HG03575 (cell line): ENCODE results near the gene SLC45A3.

Source experiments
- ATAC-seq: cut with Tn5 transposase; IDR thresholded peaks from one replicate; pipeline ENCODE4 v1.9.1; 2021; ENCODE audit not compliant: unreplicated experiment, insufficient number of reproducible peaks, low FRiP score; ENCODE audit errors: extremely low read depth

SLC45A3 gene

DNA sequence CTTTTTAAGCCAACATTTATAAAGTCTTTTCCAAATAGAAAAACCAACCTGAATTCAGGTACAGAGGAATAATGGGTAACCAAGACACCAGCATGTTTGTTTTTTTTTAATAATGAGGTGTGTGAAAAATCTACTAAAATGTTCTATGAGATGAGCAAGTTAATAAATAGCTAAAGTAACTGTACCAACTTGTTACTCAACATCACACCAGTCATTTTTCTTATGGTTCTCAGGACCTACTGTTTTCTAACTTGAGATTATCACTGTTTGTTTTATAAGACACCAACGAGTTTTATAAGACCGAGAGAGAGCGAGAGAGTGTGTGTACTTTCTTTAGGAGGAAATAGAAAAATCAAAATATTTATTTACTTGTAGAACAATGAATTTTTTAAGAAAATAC lies 60.9 kb downstream of the SLC45A3 start:
- ATAC-seq = no peak

DNA sequence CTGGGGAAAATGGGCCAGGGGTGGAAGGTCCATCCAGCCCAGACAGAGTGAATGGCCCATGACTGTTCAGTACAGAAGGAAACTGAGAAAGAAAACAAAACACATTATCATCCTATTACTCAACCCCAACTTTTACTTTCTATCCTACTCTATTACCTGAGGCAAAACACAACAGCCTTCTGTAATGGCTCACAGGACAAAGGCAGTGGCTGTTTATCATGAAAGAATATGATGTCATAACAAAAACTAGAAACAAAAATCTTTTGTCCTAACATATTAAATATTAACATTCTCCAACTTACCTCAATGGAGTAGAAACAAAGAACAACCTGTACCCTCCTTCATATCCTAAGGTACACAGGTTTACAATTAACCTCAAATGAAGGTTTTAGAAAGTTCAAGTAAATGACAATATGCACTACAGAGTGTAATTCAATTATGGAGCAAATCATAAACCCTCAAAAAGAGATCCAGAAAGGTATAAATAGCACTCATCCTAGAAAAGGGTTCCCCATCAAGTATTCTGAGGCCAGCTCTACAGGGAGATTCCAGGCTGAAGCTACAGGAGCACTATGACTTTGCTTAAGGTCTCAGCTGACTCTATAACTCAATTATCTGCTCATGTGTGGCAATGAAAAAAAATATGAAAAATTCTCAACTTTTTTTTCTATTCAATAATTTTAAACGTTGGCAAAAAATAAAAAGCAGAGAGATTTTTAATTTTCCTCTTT lies 63.6 kb downstream of the SLC45A3 start:
- no peak for ATAC-seq

DNA sequence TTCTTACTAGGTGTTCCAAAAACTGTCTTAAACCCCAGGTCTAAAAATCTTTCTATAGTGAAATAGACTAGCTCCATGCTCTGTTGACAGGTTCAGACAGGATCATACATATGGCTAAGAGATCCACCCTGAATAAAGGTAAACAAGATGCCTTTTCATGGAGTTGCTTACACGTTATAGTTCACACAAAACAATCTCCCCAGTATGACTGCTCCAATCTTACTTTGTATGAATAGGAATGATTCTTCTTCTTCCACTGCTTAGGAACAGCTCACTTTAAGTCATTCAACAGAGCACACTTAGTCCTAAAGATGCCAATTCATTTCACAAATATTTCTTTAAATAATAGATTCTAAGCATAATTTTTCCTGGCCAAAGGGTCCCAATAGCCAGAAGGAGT lies 64.5 kb downstream of the SLC45A3 start:
- no peak for ATAC-seq

DNA sequence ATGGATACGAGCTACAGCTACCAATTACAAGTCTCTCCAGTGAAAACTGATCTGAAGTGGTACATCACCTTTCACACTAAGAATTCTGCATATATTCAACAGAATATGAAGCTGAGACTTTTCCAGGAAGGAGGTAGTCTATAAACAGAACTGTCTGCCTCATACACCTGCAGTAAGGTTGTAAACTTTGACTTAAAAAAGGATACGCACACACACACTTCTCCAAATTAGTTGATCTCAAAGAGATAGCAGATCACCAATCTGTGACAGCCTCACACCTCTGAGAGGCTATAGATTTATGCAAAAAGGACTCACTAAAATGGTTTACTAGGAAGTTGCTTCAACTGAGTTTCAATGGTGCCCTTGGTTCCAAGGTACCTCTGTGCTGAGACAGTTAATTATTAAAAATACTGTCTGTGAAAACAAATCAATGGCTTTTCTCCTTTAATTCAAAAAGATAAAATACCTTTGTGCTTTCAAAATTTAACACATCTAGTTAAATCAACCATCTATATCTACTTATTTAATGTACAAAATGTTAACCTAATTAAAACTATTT lies 66.4 kb downstream of the SLC45A3 start:
- no peak for ATAC-seq

DNA sequence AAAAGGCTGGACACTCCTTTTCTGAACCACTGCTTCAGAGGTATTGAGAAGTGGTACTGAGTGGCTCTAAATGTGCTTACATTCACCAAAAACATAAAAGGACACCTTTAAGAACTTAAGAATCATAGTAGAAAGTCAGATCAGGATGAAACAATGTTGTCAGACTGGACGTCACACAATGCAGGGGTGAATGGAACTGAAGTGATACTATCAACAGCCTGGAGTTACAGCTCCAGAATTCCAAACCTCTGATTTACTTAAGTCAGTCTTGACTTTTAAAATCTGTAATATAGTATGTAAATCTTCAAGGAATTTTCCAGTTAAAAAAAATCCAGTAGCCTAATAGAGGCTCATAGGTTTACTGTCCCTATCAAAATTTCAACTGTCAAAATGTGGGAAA lies 67.8 kb downstream of the SLC45A3 start:
- no peak for ATAC-seq

DNA sequence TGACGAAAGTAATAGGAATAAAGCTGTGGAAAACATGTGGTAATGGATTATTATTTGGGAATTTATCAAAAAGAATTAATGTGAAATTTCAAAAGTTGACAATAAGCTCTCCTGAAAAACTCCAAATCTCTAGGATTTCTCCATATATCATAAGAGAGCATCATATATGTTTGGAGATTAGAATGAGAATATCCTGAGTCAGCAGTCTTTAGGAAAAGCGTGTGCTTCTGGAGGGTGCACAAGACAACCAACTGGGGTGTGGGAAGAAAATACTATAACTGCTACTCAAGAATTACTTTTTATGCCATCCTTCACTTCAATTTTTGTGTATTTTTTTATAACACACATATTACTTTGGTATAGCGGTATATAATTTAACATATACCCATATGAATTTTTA lies 68.2 kb downstream of the SLC45A3 start:
- ATAC-seq = no peak

DNA sequence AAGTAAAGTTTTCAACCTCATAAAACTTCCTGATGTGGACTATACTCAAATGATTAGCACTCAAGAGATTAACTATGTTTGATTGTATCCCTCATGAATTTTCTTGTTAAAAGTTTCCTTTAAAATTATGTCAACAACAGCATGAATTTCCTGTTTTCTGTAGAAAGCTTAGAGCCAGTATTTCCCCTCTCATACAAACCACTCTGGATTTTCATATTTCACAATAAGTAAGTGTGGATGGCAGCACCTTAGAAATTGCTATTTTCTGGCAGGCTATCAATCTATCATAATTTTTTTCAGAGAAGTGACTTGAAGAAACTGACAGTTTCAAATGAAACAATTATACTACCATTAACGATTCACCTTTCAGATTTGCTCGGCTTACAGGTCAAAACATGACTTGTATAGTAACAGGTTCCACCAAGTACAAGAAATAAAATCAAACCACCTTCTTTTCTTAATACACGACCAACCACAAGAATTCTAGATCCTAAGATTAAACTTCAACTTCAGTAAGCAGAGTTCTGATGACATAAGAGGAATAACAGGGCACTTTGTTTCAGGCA lies 69.3 kb downstream of the SLC45A3 start:
- no peak for ATAC-seq

DNA sequence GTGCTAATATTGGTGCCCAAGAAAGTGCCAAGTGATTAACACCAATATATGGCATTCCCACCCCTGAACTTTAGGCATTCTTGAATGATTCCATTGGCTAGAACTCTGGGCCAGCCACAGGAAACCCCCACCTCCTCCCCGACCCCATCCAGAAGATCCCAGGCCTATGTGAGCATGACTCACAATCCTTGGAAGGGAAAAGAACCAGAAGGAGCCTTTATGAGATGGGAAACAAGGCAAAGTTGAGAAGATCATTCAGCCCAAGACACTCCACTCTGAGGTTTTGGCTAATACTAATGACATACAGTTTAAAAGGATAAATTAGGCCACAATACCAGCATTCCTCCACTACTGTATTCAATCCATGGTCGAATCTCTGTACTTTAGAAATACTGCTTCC lies 70.3 kb downstream of the SLC45A3 start:
- ATAC-seq = no peak
